NCI-H748 treated with DMSO at 0.1 percent for 48 hours (cell line): ENCODE results near the gene ELL.

ENCODE experiments used
- DNase-seq: peaks from one replicate; lab custom pipeline; 2025; lab: John Stamatoyannopoulos, UW

ELL gene

GRCh38 chr19:18488838-18489626 is 32.8 kb downstream of the ELL start:
- no peak for DNase-seq

DNA sequence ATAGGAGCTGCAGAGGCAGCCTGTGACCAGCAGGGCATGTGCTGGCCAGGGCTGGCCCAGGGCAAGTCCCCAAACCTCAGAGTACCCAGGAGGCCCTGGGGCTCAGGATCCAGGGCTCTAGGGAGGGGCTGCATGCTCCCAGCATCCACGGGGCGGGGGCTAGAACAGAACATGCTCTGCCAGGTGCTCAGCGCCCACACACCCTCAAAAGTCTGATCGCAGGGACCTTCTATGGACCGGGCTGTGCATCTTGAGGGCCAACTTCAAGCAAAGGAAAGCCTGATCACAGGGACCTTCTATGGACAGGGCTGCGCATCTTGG is 33.5 kb downstream of the ELL start:
- no peak for DNase-seq

DNA sequence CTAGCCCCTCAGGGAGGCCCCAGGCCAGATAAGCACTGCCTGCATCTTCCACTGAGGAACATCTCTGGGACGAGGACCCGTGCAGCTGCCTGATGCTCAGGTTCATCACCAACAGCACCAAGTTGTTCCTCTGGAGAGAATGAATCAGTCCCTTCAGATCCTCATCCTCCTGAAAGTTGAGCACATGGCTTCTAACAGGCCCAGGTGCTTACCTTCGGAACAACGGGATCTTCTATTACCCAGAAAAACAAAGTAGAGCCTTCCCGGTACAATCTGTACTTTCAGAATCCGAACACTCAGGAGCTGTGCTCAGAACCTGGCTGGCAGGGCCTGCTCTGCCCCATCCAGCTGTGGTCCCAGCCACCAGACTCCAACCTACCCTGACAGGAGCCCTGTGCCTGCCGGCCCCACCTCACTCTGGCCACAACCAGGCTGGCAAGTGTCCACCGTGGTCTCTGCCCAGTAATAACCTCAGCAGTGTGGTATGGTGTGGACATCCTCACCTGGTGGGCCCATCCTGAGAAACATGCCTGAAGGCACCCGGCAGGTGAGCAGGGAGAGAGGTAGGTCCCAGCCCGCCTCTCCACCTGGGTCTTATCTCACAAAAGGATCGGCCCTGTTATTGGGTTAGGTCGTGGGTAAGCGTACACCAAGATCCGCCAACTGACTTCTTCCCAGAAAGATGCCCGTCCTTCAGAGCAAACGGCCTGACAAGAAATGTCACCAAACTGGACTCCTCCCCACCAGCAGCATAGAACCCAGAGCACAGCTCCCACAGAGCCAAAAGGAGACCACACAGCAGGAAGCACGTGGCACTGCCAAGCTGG is 34.1 kb downstream of the ELL start:
- DNase-seq, result no peak

- DNase-seq, result no peak
Measured at GRCh38 chr19:18486746-18487145, 35.1 kb downstream of the ELL start.

GRCh38 chr19:18484992-18485391 is 36.9 kb downstream of the ELL start:
- DNase-seq, result no peak

- no peak for DNase-seq
Measured at GRCh38 chr19:18483119-18483890, 38.6 kb downstream of the ELL start.

DNA sequence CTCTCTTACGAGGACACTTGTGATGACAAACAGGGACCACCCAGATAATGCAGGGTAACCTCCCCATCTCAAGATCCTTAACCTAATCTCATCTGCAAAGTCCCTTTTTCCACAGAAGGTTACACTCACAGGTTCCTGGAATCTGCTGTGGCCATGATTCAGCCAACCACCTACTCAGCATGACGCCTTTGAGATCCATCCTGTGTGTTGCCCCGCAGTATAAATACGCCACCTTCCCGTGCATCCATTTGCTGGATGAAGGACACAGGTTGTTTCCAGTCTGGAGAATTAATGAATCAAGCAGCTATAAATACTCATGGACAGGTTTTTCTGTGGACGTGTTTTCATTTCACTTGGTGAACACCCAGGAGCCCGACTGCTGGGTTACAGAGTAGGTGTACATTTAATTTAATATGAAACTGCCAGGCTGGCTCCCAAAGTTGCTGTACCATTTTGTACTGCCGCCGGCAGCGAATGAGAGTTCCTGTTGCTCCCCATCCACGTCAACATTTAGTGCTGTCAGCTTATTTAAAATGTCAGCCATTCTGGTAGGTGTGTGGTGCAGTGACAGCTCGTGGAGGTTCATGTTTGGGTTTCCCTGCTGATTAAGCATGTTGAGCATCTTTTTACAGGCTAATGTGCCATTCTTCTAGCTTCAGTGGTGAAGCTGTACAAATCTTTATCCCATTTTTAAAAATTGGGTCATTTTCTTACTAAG is 40.2 kb downstream of the ELL start:
- no peak for DNase-seq

- DNase-seq, result no peak
Measured at GRCh38 chr19:18480006-18480691, 41.7 kb downstream of the ELL start.

GRCh38 chr19:18478545-18479311 is 43.1 kb downstream of the ELL start:
- no peak for DNase-seq

GRCh38 chr19:18477974-18478373 is 43.9 kb downstream of the ELL start:
- no peak for DNase-seq

DNA sequence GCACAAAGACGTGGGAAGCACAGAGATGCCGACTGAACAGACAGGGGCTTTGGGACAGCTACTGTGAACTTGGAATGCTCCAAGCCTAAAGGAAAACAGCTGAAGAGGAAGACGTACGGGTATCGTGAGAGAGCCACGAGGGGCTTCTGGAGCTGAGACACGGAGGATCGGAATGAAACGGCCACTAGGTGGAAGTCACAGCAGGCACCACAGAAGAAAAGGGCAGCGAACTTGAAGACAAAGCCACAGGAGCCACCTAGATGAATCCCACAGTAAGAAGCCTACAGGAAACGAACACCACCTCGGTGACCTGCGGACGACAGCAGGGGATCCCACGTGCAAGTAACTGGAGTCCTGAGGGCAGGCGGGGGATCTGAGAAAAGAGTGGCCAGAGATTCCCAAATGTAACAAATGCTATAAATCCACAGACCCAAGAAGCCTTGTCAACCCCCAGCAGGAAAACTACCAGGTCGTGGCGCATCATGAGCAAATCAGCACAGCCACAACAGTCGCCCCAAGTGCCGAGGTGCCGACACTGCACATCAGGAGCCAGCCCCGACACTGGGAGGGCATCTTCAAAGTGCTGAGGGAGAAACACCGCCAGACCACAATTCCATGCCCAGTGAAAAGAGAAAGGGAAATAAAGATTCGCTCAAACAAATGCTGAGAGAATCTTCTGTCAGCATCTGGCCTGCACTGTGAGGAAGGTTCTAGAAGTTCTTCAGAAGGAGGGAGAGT is 44.7 kb downstream of the ELL start:
- DNase-seq, result no peak

- no peak for DNase-seq
Measured at GRCh38 chr19:18476507-18477041, 45.3 kb downstream of the ELL start.

DNA sequence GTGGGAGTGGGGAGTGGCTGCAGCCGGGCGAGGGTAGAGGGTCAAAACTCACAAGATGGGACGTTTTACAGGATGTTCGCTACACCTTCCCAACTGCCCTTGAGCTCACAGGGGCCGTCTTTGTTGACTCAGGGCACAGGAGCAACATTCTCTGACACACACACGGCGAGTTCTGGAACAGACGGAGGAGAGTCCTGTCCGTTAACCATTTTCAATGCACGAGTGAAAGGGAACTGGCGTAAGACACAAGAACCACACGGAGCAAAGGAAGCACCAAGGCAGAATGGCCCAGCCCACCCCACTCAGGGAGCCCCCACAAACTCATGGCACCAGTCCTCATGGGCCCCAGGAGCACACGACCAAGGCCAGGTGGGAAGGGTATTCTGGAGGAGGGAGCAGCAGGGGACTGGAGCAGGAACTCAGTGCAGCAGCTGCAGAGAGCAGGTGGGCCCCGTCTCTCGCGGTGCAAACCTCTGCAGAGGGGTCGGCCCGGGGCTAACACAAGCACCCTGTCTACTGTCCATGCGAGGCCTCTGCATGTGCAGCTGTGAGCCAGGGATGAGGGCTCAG is 46.0 kb downstream of the ELL start:
- DNase-seq, result no peak

DNA sequence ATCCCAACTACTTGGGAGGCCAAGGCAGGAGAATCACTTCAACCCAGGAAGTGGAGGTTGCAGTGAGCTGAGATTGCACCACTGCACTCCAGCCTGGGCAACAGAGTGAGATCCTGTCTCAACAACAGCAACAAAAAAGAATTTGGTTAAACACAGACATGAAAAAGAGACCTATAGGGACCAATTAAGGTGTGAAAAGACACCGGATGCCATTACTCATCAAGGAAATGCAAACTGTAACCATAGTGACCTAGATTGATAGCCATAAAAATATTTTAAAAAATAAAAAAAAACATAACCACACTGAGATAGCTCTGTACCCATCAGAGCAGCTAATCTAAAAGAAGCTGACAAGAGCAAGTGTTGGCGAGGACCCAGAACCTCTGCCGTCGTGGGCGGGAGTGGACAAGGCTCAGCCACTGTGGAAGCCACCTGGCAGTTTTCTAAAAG is 46.8 kb downstream of the ELL start:
- no peak for DNase-seq

- DNase-seq, result no peak
Measured at GRCh38 chr19:18474366-18474887, 47.4 kb downstream of the ELL start.

DNA sequence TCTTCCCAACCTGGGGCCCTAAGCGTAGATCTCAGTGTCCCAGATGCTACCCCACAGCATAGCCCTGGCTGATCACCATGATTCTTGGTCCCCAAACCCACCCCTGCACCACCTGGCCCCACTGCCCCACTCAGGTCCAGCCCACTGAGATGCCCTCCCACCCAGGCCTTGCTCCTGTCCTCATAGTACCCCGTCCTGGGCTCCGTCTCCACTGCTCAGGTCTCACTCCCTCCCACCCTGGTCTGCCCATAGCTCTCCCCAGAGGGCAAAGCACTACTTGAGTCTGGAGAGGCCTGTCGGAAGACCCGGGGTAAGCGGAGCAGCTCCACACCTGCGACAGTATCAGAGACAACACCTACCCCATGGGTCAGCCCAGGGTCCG is 48.2 kb downstream of the ELL start:
- no peak for DNase-seq

- DNase-seq, result no peak
Measured at GRCh38 chr19:18473003-18473705, 48.7 kb downstream of the ELL start.

DNA sequence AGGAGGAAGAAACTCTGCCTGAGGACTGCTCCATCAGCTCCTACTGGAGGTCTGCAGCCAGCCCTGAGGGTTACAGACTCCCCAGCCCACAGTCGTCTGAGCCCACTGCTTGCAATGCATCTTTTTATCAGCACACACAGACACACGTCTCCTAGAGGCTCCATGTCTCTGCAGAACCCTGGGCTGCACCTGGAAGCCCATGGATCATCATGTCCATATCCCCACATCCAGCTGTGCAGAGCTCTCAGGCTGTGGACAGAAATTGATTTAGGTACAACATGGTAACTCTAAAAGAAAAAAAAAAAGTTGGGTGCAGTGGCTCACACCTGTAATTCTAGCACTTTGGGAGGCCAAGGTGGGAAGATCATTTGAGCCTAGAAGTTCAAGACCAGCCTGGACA is 51.1 kb downstream of the ELL start:
- DNase-seq, result no peak
